ENCODE data around the gene UNC5B.

The UNC5B gene

DNA sequence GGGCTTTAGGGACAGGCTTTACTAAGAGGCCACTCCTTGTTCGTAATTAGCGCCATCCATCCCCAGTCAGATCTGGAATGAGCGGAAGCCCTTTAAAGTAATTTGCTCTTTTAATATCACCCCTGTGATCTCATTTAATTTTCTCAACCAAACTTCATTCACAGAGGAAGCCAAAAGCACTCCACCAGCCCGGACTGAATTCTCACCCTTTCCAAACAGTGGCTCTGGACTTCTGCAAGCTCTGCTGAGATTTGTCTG lies 43.1 kb downstream of the UNC5B start:
- no peak for DNase-seq (ENCODE audit: low read depth)

DNA sequence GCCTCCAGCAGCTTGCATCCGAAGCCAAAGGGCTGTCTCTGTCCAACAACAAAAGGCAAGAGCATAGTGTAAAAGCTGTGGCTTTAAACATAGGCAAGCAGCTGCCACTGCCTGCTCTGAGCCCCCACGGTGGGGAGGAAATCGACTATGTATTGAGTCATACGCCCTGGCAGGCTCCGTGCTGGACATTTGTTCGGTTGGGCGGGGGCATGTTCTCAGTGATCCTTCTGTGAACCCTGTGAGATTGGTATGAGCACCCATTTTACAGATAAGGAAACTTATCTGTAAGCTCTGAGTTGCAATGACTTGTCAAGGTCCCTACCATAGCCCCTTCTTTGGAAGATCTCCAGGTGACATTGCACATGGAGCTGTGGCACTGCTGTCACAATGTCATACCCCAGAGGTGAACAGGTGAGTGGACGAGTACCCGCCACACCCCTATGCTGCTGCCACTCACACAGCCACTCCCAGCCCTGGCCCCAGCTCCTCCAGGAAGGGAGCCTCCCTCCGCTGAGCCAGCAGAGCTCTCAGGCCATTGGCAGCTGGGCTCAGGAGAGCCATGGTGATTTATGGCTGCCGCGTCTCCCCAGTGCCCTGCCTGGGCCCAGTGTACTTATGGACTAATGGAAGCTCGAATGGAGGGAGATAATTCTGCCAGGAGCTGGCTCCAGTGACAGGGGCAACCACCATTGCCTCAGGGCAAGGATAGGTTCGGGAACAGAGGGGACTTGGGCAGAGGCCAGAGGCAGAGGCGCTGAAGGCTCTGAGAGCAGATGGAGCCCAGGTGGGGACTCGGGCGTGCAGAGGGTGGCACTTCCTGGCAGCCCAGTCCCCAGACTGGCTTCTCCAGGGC lies 43.7 kb downstream of the UNC5B start:
- DNase-seq (ENCODE audit: low read depth) = peak; percentile 86

DNA sequence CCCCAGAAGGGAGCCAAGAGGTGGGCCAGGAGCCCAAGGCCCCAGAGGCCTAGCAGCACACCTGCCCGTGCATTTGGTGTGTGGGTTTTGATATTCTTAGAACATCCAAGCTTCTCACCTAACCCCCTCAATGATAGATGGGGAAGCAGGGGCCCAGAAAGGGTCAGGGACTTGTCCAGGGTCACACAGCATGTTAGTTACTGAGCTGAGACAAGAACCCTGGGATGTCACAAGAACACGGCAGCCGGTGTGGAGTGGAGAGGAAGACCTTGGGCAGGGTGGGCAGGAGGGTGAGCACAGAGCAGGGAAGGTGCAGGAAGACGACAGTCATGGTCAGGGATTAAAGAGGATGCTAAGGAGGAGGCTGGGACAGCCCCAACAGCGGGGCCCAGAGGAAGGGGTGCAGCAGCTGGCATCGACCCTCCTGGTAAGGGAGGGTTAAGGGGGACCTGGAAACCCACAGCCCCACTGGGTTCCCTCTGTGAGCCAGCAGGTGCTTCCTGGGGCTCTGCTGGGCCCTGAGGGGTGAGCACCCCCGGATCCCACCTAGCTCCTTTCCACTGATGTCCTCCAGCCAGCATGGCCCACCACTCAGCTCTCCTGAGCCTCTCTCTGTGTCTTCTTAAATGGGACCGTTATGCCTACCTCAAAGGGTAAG lies 44.4 kb downstream of the UNC5B start:
- DNase-seq (ENCODE audit: low read depth) = no peak

DNA sequence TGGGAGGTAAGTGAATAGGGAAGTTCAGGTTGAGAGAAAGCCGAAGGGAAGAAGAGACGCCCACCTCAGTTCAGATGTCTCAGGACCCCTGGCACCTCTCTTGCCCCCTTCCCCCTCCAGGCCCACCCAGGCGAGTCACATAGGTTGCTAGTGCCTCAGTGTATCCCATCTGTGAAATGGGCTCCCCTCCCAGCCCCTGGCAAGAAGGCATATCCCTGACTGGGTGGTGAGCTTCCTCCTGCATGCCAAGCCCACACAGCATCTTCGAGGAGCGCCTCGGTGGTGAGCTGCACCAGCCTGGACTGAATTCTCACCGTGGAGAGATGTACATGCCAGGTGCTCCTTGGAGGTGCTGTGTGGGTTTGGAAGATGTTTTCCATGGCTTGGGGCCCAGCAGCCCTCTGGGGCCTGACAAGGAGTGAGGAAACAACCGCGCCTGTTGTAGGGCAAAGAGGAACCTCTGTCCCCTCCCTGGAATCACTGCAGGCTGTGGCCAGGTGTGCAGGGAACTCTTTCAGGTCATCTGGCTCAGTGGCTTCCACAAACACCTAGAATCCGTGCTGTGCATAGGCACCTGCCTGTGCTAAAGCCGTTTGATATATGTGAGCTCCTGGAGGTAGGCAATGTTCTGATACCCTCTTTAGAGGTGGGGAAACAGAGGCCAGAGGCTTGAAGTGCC lies 45.1 kb downstream of the UNC5B start:
- no peak for DNase-seq (ENCODE audit: low read depth)

DNA sequence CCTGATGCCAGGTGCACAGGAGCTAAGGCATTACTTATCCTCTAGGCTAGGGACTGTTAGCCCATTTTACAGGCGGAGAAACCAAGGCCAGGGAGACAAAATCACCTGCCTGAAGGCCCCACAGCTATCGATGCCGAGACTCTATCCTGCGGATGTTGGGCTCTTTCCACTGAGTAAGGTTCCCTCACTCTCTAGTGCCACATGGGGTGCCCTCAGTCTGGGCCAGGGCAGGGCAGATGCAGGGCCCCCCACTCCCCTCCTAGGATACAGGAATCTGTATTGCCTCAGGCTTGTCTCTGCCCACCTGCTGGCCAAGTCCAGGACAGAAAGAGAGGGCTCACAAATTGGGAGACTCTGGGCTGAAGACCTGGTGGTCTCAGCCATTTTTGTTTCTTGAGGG lies 45.7 kb downstream of the UNC5B start:
- DNase-seq (ENCODE audit: low read depth) = no peak

GRCh38 chr10:71258446-71259145 lies 46.2 kb downstream of the UNC5B start:
- no peak for DNase-seq (ENCODE audit: low read depth)

GRCh38 chr10:71259282-71259681 lies 46.9 kb downstream of the UNC5B start:
- DNase-seq (ENCODE audit: low read depth) = no peak

GRCh38 chr10:71259815-71260501 lies 47.6 kb downstream of the UNC5B start:
- DNase-seq (ENCODE audit: low read depth) = no peak

DNA sequence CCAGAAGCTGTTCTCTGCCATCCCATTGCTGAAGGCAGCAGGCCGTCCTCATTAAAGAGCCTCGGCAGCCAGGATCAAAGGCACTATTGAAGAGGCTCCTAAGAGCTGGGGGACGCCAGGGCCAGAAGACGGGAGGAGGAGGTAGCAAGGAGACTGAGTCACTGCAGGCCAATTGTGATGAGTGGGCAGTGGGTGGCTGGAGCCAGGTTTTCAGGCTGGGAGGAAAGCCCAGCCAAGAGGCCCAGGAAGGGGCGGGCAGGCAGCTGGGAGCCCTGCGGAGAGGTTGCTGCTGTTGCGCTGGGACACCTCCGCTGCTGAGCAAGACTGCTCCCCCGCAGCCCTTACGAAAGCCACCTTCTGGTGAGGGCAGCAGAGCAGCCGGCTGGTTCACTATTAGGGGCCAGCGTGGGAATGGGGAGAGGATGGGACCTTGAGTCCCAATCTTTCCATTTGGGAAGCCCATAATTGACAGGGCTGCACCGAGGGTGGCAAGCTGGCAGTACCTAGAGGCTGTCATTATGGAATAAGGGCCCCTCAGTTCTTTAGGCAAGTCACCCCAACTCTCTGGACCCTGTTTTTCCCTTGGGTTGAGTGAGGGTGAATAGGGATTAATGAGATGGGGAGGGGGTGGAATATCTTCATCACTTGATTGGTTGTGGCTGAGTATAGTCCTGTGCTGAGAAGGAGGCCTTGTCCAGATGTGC lies 48.4 kb downstream of the UNC5B start:
- DNase-seq (ENCODE audit: low read depth) = peak; percentile 69

DNA sequence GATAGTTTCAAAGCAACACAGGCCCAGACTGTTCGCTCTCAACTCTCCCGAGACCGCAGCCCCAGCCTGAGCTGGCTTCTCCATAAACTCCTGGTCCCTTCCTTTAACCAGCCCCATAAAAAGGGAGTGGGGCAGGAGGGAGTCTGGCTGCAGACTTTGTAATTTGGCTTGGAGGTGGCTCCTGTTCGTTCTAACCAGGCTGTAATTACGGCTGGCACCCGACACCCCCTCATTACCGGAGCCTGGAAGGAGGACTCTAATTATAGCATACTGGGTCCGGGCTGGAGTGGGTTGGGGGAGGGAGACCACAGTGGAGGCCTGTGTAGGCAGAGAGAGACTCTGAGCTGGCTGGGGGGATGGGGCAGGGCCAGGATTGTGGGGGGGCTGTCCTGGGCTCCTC lies 49.7 kb downstream of the UNC5B start:
- no peak for DNase-seq (ENCODE audit: low read depth)

GRCh38 chr10:71262817-71263216 lies 50.4 kb downstream of the UNC5B start:
- no peak for DNase-seq (ENCODE audit: low read depth)

DNA sequence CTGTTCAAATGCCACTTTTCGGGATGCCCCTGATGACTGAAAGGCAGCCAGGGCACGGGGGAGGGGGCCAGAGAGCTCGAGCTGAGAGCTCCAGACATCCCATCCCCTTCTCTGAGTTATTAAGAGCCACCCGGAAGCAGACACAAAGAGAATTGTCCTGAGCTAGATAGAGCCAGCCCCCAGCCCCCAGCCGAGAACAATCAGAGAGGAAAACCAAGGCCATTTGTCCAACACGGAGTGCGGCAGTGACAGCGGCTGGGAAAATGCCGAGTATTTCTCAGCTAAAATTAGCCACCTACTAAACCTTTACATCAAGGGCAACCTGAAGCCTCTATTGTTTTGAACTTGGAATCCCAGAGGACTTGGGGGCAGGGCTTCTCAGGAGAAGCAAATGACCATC lies 51.0 kb downstream of the UNC5B start:
- DNase-seq (ENCODE audit: low read depth) = no peak

GRCh38 chr10:71264345-71265200 lies 52.2 kb downstream of the UNC5B start:
- DNase-seq (ENCODE audit: low read depth) = no peak

DNA sequence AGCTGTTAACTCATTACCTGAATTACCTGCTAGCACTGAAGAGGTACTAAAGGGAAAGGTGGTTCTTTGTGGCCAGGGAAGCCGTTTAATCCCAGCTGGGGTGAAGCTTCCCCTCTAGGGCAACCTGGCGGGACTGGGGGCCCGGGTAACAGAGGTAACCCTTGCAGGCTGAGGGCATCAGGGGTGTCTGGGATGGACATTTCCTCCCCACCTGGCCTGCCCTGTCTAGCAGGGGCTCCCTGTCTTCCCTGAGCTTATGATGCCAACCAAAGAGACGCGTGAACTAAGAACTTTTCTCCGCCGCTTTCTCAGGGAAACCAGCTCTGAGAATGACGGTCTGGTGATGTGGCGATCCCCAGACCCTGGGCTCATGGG lies 52.8 kb downstream of the UNC5B start:
- no peak for DNase-seq (ENCODE audit: low read depth)

DNA sequence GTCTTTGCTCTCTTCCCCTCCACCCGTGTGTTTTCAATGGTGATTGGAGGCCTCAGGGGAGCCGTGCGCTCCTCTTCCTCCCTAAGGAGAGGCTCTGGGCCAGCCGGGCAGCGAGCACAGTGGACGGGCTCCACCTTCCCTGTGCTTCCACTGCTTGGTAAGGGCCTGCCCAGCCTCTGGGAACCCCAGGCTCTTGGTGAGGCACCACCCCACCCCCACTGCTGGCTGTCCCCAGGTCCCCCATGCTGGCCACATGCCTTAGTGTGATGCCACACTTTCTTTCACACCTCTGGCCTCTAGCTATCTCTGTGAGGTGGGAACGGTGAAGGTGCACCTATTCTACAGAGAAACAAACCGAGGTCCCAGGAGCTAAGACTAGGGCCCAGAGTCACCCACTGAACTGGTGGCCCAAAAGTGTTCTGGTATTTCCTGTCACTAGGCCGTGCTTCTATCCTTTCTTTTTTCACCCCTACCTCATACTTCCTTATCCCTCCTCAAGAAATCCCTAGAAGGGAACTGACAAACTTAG lies 53.3 kb downstream of the UNC5B start:
- DNase-seq (ENCODE audit: low read depth) = no peak

GRCh38 chr10:71266147-71266917 lies 54.0 kb downstream of the UNC5B start:
- DNase-seq (ENCODE audit: low read depth) = peak; percentile 67

DNA sequence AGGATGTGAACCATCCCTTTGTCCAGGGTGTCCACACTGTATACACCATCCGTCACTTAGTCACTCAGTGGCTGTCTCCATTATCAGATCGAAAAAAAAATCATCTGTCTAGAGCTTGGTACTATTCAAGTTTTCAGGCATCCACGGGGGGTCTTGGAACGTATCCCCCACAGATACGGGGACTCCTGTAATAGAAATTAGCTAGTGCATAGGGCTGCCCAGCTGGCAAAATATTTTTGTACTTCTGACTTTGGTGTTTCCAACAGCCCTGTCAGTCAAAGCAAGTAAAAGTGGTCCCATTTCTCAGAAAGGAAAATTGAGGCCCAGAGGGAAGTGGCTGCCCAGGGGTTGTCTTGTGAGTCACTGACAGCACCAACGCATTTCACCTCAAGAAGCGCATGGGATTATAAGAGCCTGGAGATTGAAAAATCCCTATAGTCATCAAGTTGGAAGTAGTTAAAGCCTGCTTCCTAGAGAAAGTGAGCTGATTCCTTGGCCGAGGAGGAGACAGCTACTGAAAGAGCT lies 54.6 kb downstream of the UNC5B start:
- DNase-seq (ENCODE audit: low read depth) = no peak

- no peak for DNase-seq (ENCODE audit: low read depth)
Measured at GRCh38 chr10:71267508-71268240, 55.3 kb downstream of the UNC5B start.
